CD4-positive, alpha-beta T cell (primary cell): Measurements from ENCODE around the gene FGFR4. TPM values are rescaled to one million over a fixed set of nuclear protein-coding genes. Genes with fewer than 3 reads are reported as not detected.

ENCODE experiments used
- ATAC-seq: fragments of 200-7000 bp; cut with Tn5 transposase; one replicate; pipeline ENCODE4 v1.10.0; 2022; ENCODE audit warnings: mild to moderate bottlenecking; ENCODE audit not compliant: poor library complexity
- CTCF ChIA-PET: fragments of 350-600 bp; sonication (Branson Sonifier 250); formaldehyde crosslinking; loops from one replicate; lab custom pipeline; 2021; ENCODE audit warnings: antibody characterized with exemption, inconsistent platforms; lab: Charles Lee
- POLR2A ChIA-PET: fragments of 350-600 bp; sonication (Branson Sonifier 250); formaldehyde crosslinking; loops from one replicate; lab custom pipeline; 2021; ENCODE audit warnings: antibody characterized with exemption, inconsistent platforms; lab: Charles Lee
- DNase-seq, 14 experiments: peaks; one replicate each; pipeline ENCODE4 v3.0.0-alpha.2; 2013 to 2020; ENCODE audit warnings: mixed read lengths in 2 of 14
- H3K27ac ChIP-seq, 2 donors: one replicate each; pipeline versions ENCODE4 v1.5.1 to v1.7.0; 2013; ENCODE audit warnings: low read length in 2 of 2, low read depth in 1 of 2, mild to moderate bottlenecking in 1 of 2
- H3K27me3 ChIP-seq, 2 experiments: 1 replicate in 1 of 2; 2 replicates in 1 of 2; pipeline versions ENCODE4 v1.6.1 to v1.7.0; 2013; ENCODE audit warnings: low read length in 2 of 2, control low read depth in 1 of 2, mild to moderate bottlenecking in 1 of 2, moderate library complexity in 1 of 2; ENCODE audit not compliant: insufficient read depth in 2 of 2, control insufficient read depth in 1 of 2
- H3K36me3 ChIP-seq: one replicate; pipeline ENCODE4 v1.6.1; 2013; ENCODE audit warnings: low read length, control low read depth; ENCODE audit not compliant: insufficient read depth
- H3K4me1 ChIP-seq: one replicate; pipeline ENCODE4 v1.6.1; 2013; ENCODE audit warnings: low read length, control low read depth; ENCODE audit not compliant: insufficient read depth
- H3K4me3 ChIP-seq: one replicate; pipeline ENCODE4 v1.5.1; 2013; ENCODE audit warnings: mild to moderate bottlenecking, low read length, moderate library complexity
- H3K9me3 ChIP-seq, 2 experiments: 1 replicate in 1 of 2; 2 replicates in 1 of 2; pipeline versions ENCODE4 v1.6.1 to v1.7.0; 2013; ENCODE audit warnings: low read length in 2 of 2, mild to moderate bottlenecking in 2 of 2, control low read depth in 1 of 2, moderate library complexity in 1 of 2; ENCODE audit not compliant: control insufficient read depth in 1 of 2, insufficient read depth in 1 of 2
- H3K27ac Mint-ChIP-seq: one replicate; pipeline ENCODE4 v1.8.0; 2020; ENCODE audit warnings: mixed read lengths
- H3K27me3 Mint-ChIP-seq: one replicate; pipeline ENCODE4 v1.8.0; 2021; ENCODE audit warnings: mixed read lengths
- H3K36me3 Mint-ChIP-seq: one replicate; pipeline ENCODE4 v1.8.0; 2021; ENCODE audit warnings: low read depth, mixed read lengths
- H3K4me1 Mint-ChIP-seq: one replicate; pipeline ENCODE4 v1.8.0; 2021; ENCODE audit warnings: low read depth, mixed read lengths
- H3K4me3 Mint-ChIP-seq: one replicate; pipeline ENCODE4 v1.8.0; 2020; ENCODE audit warnings: mild to moderate bottlenecking, mixed read lengths
- H3K9me3 Mint-ChIP-seq: one replicate; pipeline ENCODE4 v1.8.0; 2020; ENCODE audit warnings: mixed read lengths
- CTCF ChIP-seq: fragments of 200-600 bp; IDR thresholded peaks from one replicate; pipeline ENCODE4 v1.8.0; 2022; ENCODE audit warnings: antibody characterized with exemption, mild to moderate bottlenecking
- intact Hi-C, 2 experiments: fragments of 100-400 bp; cut with DNase I in 1 of 2; cut with micrococcal nuclease in 1 of 2; formaldehyde crosslinking; loops; one replicate each; pipeline versions ENCODE4 v1.15.1 to v1.9.0; 2023 to 2025; cut with DNase I, micrococcal nuclease
- total RNA-seq, 174 experiments: library from RNA in 2 of 174; stranded (reverse) in 2 of 174; gene quantifications; one replicate each; pipeline ENCODE4 v1.2.3 and lab custom pipeline; 2021 to 2026

The FGFR4 gene
- total RNA-seq, 2 experiments from 2014 or later: 2.8 to 3.1 TPM

DNA sequence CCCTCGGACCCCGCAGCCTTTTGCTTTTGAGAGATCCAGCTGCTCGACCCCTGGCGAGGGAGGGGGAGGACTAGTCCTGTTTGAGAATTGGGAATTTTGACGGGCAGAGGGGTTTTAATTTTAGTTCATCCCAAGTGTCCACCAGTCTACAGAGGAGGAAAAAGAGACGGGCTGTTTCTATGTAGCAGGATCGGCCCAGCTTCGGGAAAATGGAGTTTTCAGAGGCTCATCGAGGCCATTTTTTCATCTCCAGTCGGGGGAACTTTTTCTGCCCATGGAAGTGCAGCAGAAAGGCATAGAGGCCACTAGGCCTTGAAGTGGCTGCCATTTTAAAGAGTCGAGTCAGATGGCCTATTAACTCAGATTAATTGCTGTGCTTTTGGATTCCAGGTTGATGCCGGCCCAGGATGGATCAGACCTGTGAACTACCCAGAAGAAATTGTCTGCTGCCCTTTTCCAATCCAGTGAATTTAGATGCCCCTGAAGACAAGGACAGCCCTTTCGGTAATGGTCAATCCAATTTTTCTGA lies 48.0 kb downstream of the FGFR4 start:
- TF ChIP-seq CTCF: no peak
- Mint-ChIP-seq H3K27ac (peak overlapping the region; percentile 97), H3K27me3 (no peaks in the 10 kb centered on the region), H3K9me3 (no peaks in the 10 kb centered on the region), H3K4me1 (peaks cover 55% of the 10 kb centered on the region), H3K4me3 (peak overlapping the region; percentile 90), H3K36me3 (peaks cover 53% of the 10 kb centered on the region)
- intact Hi-C loops: loop anchor here in 1 of 2 experiments (5.0 to 10.0 kb wide), 6 partner anchors 112 to 1493 kb away; partner anchors contain the start of genes CLK4, LMAN2, PRELID1 and RAB24
- Histone ChIP-seq H3K4me3 (peak overlapping the region; percentile 65), H3K36me3 (peaks cover 33% of the 10 kb centered on the region), H3K4me1 (peaks cover 52% of the 10 kb centered on the region), H3K27ac (peak overlapping the region; percentile 35 to 65), H3K9me3 (no peaks in the 10 kb centered on the region), H3K27me3 (no peaks in the 10 kb centered on the region)
- DNase-seq (peak in 2 of 14 experiments; percentile 34 to 42), ATAC-seq (no peak)
- ChIA-PET POLR2A (interaction anchor here (0.7 to 4.1 kb wide), 11 partner anchors 10 to 363 kb away, joined by 3 to 31 read pairs (median 3); partner anchors contain the start of genes PDLIM7, PRELID1, RAB24 and UIMC1), CTCF (interaction anchor here (3.1 kb wide), 1 partner anchor 21 kb away, joined by 12 read pairs; no protein-coding TSS in a partner anchor)

GRCh38 chr5:177140312-177140711 lies 53.6 kb downstream of the FGFR4 start:
- Mint-ChIP-seq H3K36me3 (peaks cover 89% of the 10 kb centered on the region), H3K27ac (peak overlapping the region; percentile 11), H3K27me3 (no peaks in the 10 kb centered on the region), H3K4me1 (peaks cover 64% of the 10 kb centered on the region), H3K9me3 (no peaks in the 10 kb centered on the region), H3K4me3 (peak overlapping the region; percentile 30)
- Histone ChIP-seq H3K9me3 (no peaks in the 10 kb centered on the region), H3K4me1 (peaks cover 45% of the 10 kb centered on the region), H3K27me3 (no peaks in the 10 kb centered on the region), H3K27ac (no peak overlapping the region), H3K4me3 (no peak overlapping the region), H3K36me3 (peaks cover 73% of the 10 kb centered on the region)
- intact Hi-C loops: no loop called here
- POLR2A ChIA-PET: no interaction called here
- DNase-seq (no peak), ATAC-seq (no peak)
- no peak for TF ChIP-seq CTCF
- CTCF ChIA-PET: interaction anchor here (0.7 to 1.9 kb wide), 2 partner anchors 10 to 27 kb away, joined by 3 to 4 read pairs; no protein-coding TSS in a partner anchor

GRCh38 chr5:177141496-177141895 lies 54.8 kb downstream of the FGFR4 start:
- intact Hi-C loops: no loop called here
- Histone ChIP-seq H3K27ac (no peak overlapping the region), H3K4me1 (peaks cover 35% of the 10 kb centered on the region), H3K4me3 (no peak overlapping the region), H3K36me3 (peaks cover 74% of the 10 kb centered on the region), H3K9me3 (no peaks in the 10 kb centered on the region), H3K27me3 (no peaks in the 10 kb centered on the region)
- POLR2A ChIA-PET: no interaction called here
- H3K4me3 Mint-ChIP-seq: no peak overlapping the region
- H3K27ac Mint-ChIP-seq: peak overlapping the region; percentile 9
- no peaks in the 10 kb centered on the region for H3K27me3 Mint-ChIP-seq
- TF ChIP-seq CTCF: no peak
- H3K36me3 Mint-ChIP-seq: peaks cover 80% of the 10 kb centered on the region
- DNase-seq (no peak), ATAC-seq (no peak)
- H3K4me1 Mint-ChIP-seq: peaks cover 52% of the 10 kb centered on the region
- H3K9me3 Mint-ChIP-seq: no peaks in the 10 kb centered on the region
- CTCF ChIA-PET: interaction anchor here (1.9 kb wide), 1 partner anchor 28 kb away, joined by 4 read pairs; no protein-coding TSS in a partner anchor
